ENCODE data around the gene IL17F. TPM values are rescaled to one million over a fixed set of nuclear protein-coding genes. Genes with fewer than 3 reads are reported as not detected.

Gene IL17F
- polyA plus RNA-seq (2013, experiment 1 of 2) = not detected
- not detected for polyA plus RNA-seq (2013, experiment 2 of 2)

GRCh38 chr6:52244400-52244799 lies at the start of gene IL17F:
Gene IL17F, minus strand, starts transcription at chr6:52244500. Its CDS starts 71 bp downstream, at chr6:52244429.
- H2BK5ac ChIP-seq (ENCODE audit: low read length) = no peak within 1 kb of the TSS
- WGBS (ENCODE audit: extremely low coverage, insufficient coverage, low lambda C conversion rate) = no CpG with 5 or more reads among the region's 5 CpGs
- H3K36me3 ChIP-seq (ENCODE audit: control insufficient read depth, insufficient read depth, low read length) = no peaks in the 10 kb centered on the region
- H3K4me3 ChIP-seq (ENCODE audit: low read length) = no peak within 1 kb of the TSS
- H3K23ac ChIP-seq (ENCODE audit: low read length) = no peak within 1 kb of the TSS
- no peak within 1 kb of the TSS for H4K5ac ChIP-seq (ENCODE audit: low read length)
- H3K18ac ChIP-seq (ENCODE audit: low read length) = no peak within 1 kb of the TSS
- no peak for DNase-seq
- H2AK5ac ChIP-seq (ENCODE audit: low read length) = no peak within 1 kb of the TSS
- H3K9ac ChIP-seq (ENCODE audit: low read length) = no peak within 1 kb of the TSS
- H3K27ac ChIP-seq (ENCODE audit: low read depth, low read length) = no peak within 1 kb of the TSS
- no peak within 1 kb of the TSS for H3K56ac ChIP-seq (ENCODE audit: low read length)
- H2BK15ac ChIP-seq (replicated peaks; ENCODE audit: low read depth) = no peak within 1 kb of the TSS
- no peak within 1 kb of the TSS for H2BK120ac ChIP-seq (ENCODE audit: low read depth, low read length)
- no peak within 1 kb of the TSS for H3K4me2 ChIP-seq (ENCODE audit: low read length)
- no peaks in the 10 kb centered on the region for H3K27me3 ChIP-seq (ENCODE audit: insufficient read depth, low read length, poor library complexity)
- H3K4me1 ChIP-seq (ENCODE audit: control insufficient read depth, low read depth, low read length) = peaks cover 4% of the 10 kb centered on the region
- no peak within 1 kb of the TSS for H4K8ac ChIP-seq (ENCODE audit: low read depth, low read length)
- H3K4ac ChIP-seq (ENCODE audit: low read depth, low read length) = no peak within 1 kb of the TSS
- H3K79me1 ChIP-seq (ENCODE audit: low read length) = no peaks in the 10 kb centered on the region
- H3K79me2 ChIP-seq (ENCODE audit: control insufficient read depth, insufficient read depth, low read length) = no peaks in the 10 kb centered on the region

- no peaks in the 10 kb centered on the region for H3K79me2 ChIP-seq (ENCODE audit: control insufficient read depth, insufficient read depth, low read length)
- no peak overlapping the region for H2BK120ac ChIP-seq (ENCODE audit: low read depth, low read length)
- no peak overlapping the region for H2BK15ac ChIP-seq (replicated peaks; ENCODE audit: low read depth)
- H3K9ac ChIP-seq (ENCODE audit: low read length) = no peak overlapping the region
- no peak for DNase-seq
- H3K4me2 ChIP-seq (ENCODE audit: low read length) = no peak overlapping the region
- no peak overlapping the region for H4K5ac ChIP-seq (ENCODE audit: low read length)
- H3K4me1 ChIP-seq (ENCODE audit: control insufficient read depth, low read depth, low read length) = no peaks in the 10 kb centered on the region
- H3K36me3 ChIP-seq (ENCODE audit: control insufficient read depth, insufficient read depth, low read length) = no peaks in the 10 kb centered on the region
- no peak overlapping the region for H3K18ac ChIP-seq (ENCODE audit: low read length)
- H3K56ac ChIP-seq (ENCODE audit: low read length) = no peak overlapping the region
- no peak overlapping the region for H2BK5ac ChIP-seq (ENCODE audit: low read length)
- H3K4ac ChIP-seq (ENCODE audit: low read depth, low read length) = no peak overlapping the region
- H4K8ac ChIP-seq (ENCODE audit: low read depth, low read length) = no peak overlapping the region
- no peaks in the 10 kb centered on the region for H3K27me3 ChIP-seq (ENCODE audit: insufficient read depth, low read length, poor library complexity)
- no peak overlapping the region for H2AK5ac ChIP-seq (ENCODE audit: low read length)
- H3K79me1 ChIP-seq (ENCODE audit: low read length) = no peaks in the 10 kb centered on the region
- H3K23ac ChIP-seq (ENCODE audit: low read length) = no peak overlapping the region
- no peak overlapping the region for H3K27ac ChIP-seq (ENCODE audit: low read depth, low read length)
- no peak overlapping the region for H3K4me3 ChIP-seq (ENCODE audit: low read length)
Observed at GRCh38 chr6:52293067-52293466, 48.8 kb upstream of the IL17F start.

- no CpG with 5 or more reads among the region's 2 CpGs for WGBS (ENCODE audit: extremely low coverage, insufficient coverage, low lambda C conversion rate)
- no peak overlapping the region for H2AK5ac ChIP-seq (ENCODE audit: low read length)
- no peaks in the 10 kb centered on the region for H3K27me3 ChIP-seq (ENCODE audit: insufficient read depth, low read length, poor library complexity)
- no peak overlapping the region for H3K4me2 ChIP-seq (ENCODE audit: low read length)
- no peak overlapping the region for H4K8ac ChIP-seq (ENCODE audit: low read depth, low read length)
- H3K9ac ChIP-seq (ENCODE audit: low read length) = no peak overlapping the region
- no peaks in the 10 kb centered on the region for H3K4me1 ChIP-seq (ENCODE audit: control insufficient read depth, low read depth, low read length)
- H3K79me2 ChIP-seq (ENCODE audit: control insufficient read depth, insufficient read depth, low read length) = peaks cover 4% of the 10 kb centered on the region
- no peak overlapping the region for H3K18ac ChIP-seq (ENCODE audit: low read length)
- H2BK15ac ChIP-seq (replicated peaks; ENCODE audit: low read depth) = no peak overlapping the region
- H3K27ac ChIP-seq (ENCODE audit: low read depth, low read length) = no peak overlapping the region
- no peak overlapping the region for H3K4ac ChIP-seq (ENCODE audit: low read depth, low read length)
- no peak overlapping the region for H2BK5ac ChIP-seq (ENCODE audit: low read length)
- H4K5ac ChIP-seq (ENCODE audit: low read length) = no peak overlapping the region
- no peak overlapping the region for H3K23ac ChIP-seq (ENCODE audit: low read length)
- H3K79me1 ChIP-seq (ENCODE audit: low read length) = no peaks in the 10 kb centered on the region
- DNase-seq = no peak
- no peak overlapping the region for H2BK120ac ChIP-seq (ENCODE audit: low read depth, low read length)
- no peak overlapping the region for H3K4me3 ChIP-seq (ENCODE audit: low read length)
- no peak overlapping the region for H3K56ac ChIP-seq (ENCODE audit: low read length)
- no peaks in the 10 kb centered on the region for H3K36me3 ChIP-seq (ENCODE audit: control insufficient read depth, insufficient read depth, low read length)
Observed at GRCh38 chr6:52288841-52289240, 44.5 kb upstream of the IL17F start.

GRCh38 chr6:52288216-52288615 lies 43.9 kb upstream of the IL17F start:
- H2BK120ac ChIP-seq (ENCODE audit: low read depth, low read length) = no peak overlapping the region
- no peaks in the 10 kb centered on the region for H3K79me1 ChIP-seq (ENCODE audit: low read length)
- H3K36me3 ChIP-seq (ENCODE audit: control insufficient read depth, insufficient read depth, low read length) = no peaks in the 10 kb centered on the region
- H2BK15ac ChIP-seq (replicated peaks; ENCODE audit: low read depth) = no peak overlapping the region
- H2AK5ac ChIP-seq (ENCODE audit: low read length) = no peak overlapping the region
- no peak overlapping the region for H2BK5ac ChIP-seq (ENCODE audit: low read length)
- no peak overlapping the region for H3K23ac ChIP-seq (ENCODE audit: low read length)
- no peaks in the 10 kb centered on the region for H3K27me3 ChIP-seq (ENCODE audit: insufficient read depth, low read length, poor library complexity)
- H4K5ac ChIP-seq (ENCODE audit: low read length) = no peak overlapping the region
- H3K4ac ChIP-seq (ENCODE audit: low read depth, low read length) = no peak overlapping the region
- DNase-seq = no peak
- no peak overlapping the region for H3K27ac ChIP-seq (ENCODE audit: low read depth, low read length)
- H3K56ac ChIP-seq (ENCODE audit: low read length) = no peak overlapping the region
- H3K4me3 ChIP-seq (ENCODE audit: low read length) = no peak overlapping the region
- H3K4me2 ChIP-seq (ENCODE audit: low read length) = no peak overlapping the region
- WGBS (ENCODE audit: extremely low coverage, insufficient coverage, low lambda C conversion rate) = no CpG with 5 or more reads among the region's 7 CpGs
- no peaks in the 10 kb centered on the region for H3K4me1 ChIP-seq (ENCODE audit: control insufficient read depth, low read depth, low read length)
- H3K79me2 ChIP-seq (ENCODE audit: control insufficient read depth, insufficient read depth, low read length) = peaks cover 8% of the 10 kb centered on the region
- no peak overlapping the region for H3K18ac ChIP-seq (ENCODE audit: low read length)
- no peak overlapping the region for H4K8ac ChIP-seq (ENCODE audit: low read depth, low read length)
- no peak overlapping the region for H3K9ac ChIP-seq (ENCODE audit: low read length)

GRCh38 chr6:52286798-52287432 lies 42.6 kb upstream of the IL17F start:
- no CpG with 5 or more reads among the region's 2 CpGs for WGBS (ENCODE audit: extremely low coverage, insufficient coverage, low lambda C conversion rate)
- peak; percentile 75 for DNase-seq

More at GRCh38 chr6:52286798-52287432, 42.6 kb upstream of the IL17F start:
- H3K56ac ChIP-seq (ENCODE audit: low read length) = no peak overlapping the region
- peak overlapping the region; percentile 17 for H3K9ac ChIP-seq (ENCODE audit: low read length)
- no peaks in the 10 kb centered on the region for H3K4me1 ChIP-seq (ENCODE audit: control insufficient read depth, low read depth, low read length)
- H3K27ac ChIP-seq (ENCODE audit: low read depth, low read length) = no peak overlapping the region
- no peak overlapping the region for H3K4ac ChIP-seq (ENCODE audit: low read depth, low read length)
- no peak overlapping the region for H2BK120ac ChIP-seq (ENCODE audit: low read depth, low read length)
- H3K79me2 ChIP-seq (ENCODE audit: control insufficient read depth, insufficient read depth, low read length) = peaks cover 21% of the 10 kb centered on the region
- no peak overlapping the region for H3K23ac ChIP-seq (ENCODE audit: low read length)
- peaks cover 5% of the 10 kb centered on the region for H3K79me1 ChIP-seq (ENCODE audit: low read length)
- no peak overlapping the region for H4K8ac ChIP-seq (ENCODE audit: low read depth, low read length)
- no peak overlapping the region for H3K4me3 ChIP-seq (ENCODE audit: low read length)
- no peak overlapping the region for H3K18ac ChIP-seq (ENCODE audit: low read length)
- H2BK15ac ChIP-seq (replicated peaks; ENCODE audit: low read depth) = no peak overlapping the region
- H2BK5ac ChIP-seq (ENCODE audit: low read length) = no peak overlapping the region
- no peaks in the 10 kb centered on the region for H3K27me3 ChIP-seq (ENCODE audit: insufficient read depth, low read length, poor library complexity)
- peaks cover 6% of the 10 kb centered on the region for H3K36me3 ChIP-seq (ENCODE audit: control insufficient read depth, insufficient read depth, low read length)
- H2AK5ac ChIP-seq (ENCODE audit: low read length) = no peak overlapping the region
- H3K4me2 ChIP-seq (ENCODE audit: low read length) = no peak overlapping the region
- H4K5ac ChIP-seq (ENCODE audit: low read length) = no peak overlapping the region
